K562 (cell line): Measurements from ENCODE around the gene PRSS37. TPM values are rescaled to one million over a fixed set of nuclear protein-coding genes. Genes with fewer than 3 reads are reported as not detected.

Source experiments
- ARNT ChIP-seq, 2 experiments: fragments of 450-650 bp; IDR thresholded peaks; 2 replicates each; pipeline ENCODE4 v1.6.1; 2016; ENCODE audit warnings: mild to moderate bottlenecking in 1 of 2
- CBFA2T2 ChIP-seq: fragments of 450-650 bp; conservative IDR thresholded peaks from 2 replicates; pipeline ENCODE4 v1.6.1; 2017; ENCODE audit warnings: mild to moderate bottlenecking
- FIP1L1 ChIP-seq: fragments of 200-400 bp; formaldehyde crosslinking; IDR thresholded peaks from 2 replicates; pipeline ENCODE4 v1.6.1; 2018; ENCODE audit warnings: mild to moderate bottlenecking, low read depth, low read length; ENCODE audit not compliant: poor library complexity, severe bottlenecking
- GATAD2B ChIP-seq: fragments of 450-650 bp; IDR thresholded peaks from 2 replicates; pipeline ENCODE4 v1.6.1; 2017; ENCODE audit warnings: mild to moderate bottlenecking, borderline replicate concordance
- KLF13 ChIP-seq: fragments of 450-650 bp; IDR thresholded peaks from 2 replicates; pipeline ENCODE4 v1.6.1; 2016; ENCODE audit warnings: missing genetic modification characterization, low read depth, mild to moderate bottlenecking, missing compliant biosample characterization, moderate library complexity, borderline replicate concordance
- MTA2 ChIP-seq: fragments of 450-650 bp; IDR thresholded peaks from 2 replicates; pipeline ENCODE4 v1.6.1; 2016; ENCODE audit warnings: low read depth
- NFE2L1 ChIP-seq: fragments of 450-650 bp; IDR thresholded peaks from 2 replicates; pipeline ENCODE4 v1.6.1; 2016; ENCODE audit warnings: missing genetic modification characterization, low read depth, mild to moderate bottlenecking, missing compliant biosample characterization, moderate library complexity, borderline replicate concordance
- NKRF ChIP-seq: fragments of 450-650 bp; IDR thresholded peaks from 2 replicates; pipeline ENCODE4 v1.6.1; 2016; ENCODE audit warnings: borderline replicate concordance
- PML ChIP-seq: IDR thresholded peaks from 2 replicates; pipeline ENCODE4 v1.6.1; 2012; ENCODE audit warnings: low read length, inconsistent platforms
- POLR2AphosphoS2 ChIP-seq: IDR thresholded peaks from 2 replicates; pipeline ENCODE4 v1.6.1; 2012; ENCODE audit warnings: low read length, improper control_type of control experiment
- PRDM10 ChIP-seq: fragments of 450-650 bp; IDR thresholded peaks from 2 replicates; pipeline ENCODE4 v1.6.1; 2018; ENCODE audit not compliant: partially characterized antibody
- RAD21 ChIP-seq, 2 experiments: fragments of 250-450 bp in 1 of 2; fragments of 450-650 bp in 1 of 2; sonication (Bioruptor Pico) in 1 of 2; formaldehyde crosslinking in 1 of 2; IDR thresholded peaks in 1 of 2; conservative IDR thresholded peaks in 1 of 2; 2 replicates each; pipeline versions ENCODE4 v1.4.0 to v1.8.0; 2020 to 2022; ENCODE audit warnings: mild to moderate bottlenecking in 2 of 2, moderate library complexity in 1 of 2
- TEAD1 ChIP-seq, 2 experiments: fragments of 450-650 bp in 1 of 2; sonication (generic) in 1 of 2; formaldehyde crosslinking; IDR thresholded peaks; 2 replicates each; pipeline versions ENCODE4 v1.4.0 to v1.8.0; 2020 to 2022; ENCODE audit warnings: mild to moderate bottlenecking in 2 of 2, missing genetic modification reagents in 1 of 2
- TGIF2 ChIP-seq: sonication (generic); formaldehyde crosslinking; IDR thresholded peaks from 2 replicates; pipeline ENCODE4 v1.8.1; 2022; ENCODE audit warnings: mild to moderate bottlenecking, missing genetic modification reagents, moderate library complexity
- ZNF165 ChIP-seq: fragments of 250-450 bp; sonication (Bioruptor Pico); IDR thresholded peaks from 2 replicates; pipeline ENCODE4 v1.4.0; 2020; ENCODE audit warnings: borderline replicate concordance
- ZNF561 ChIP-seq: fragments of 450-650 bp; formaldehyde crosslinking; conservative IDR thresholded peaks from 2 replicates; pipeline ENCODE4 v1.4.0; 2020; ENCODE audit warnings: mild to moderate bottlenecking, moderate library complexity
- ZNF75A ChIP-seq: fragments of 450-650 bp; formaldehyde crosslinking; IDR thresholded peaks from 2 replicates; pipeline ENCODE4 v1.4.0; 2020; ENCODE audit warnings: mild to moderate bottlenecking
- polyA plus RNA-seq, 8 experiments: library from polyadenylated mRNA; depleted of rRNA in 4 of 8; stranded (reverse) in 5 of 8; unstranded in 3 of 8; fragments of >200 nt; fragmentation: Nextera tagmentation in 2 of 8; fragmentation: Illumina TruSeq in 1 of 8; extraction: Ambion mirVana in 2 of 8; extraction: Trizol in 1 of 8; gene quantifications; 2 replicates each; pipeline versions ENCODE4 v1.2.1 to v1.2.3, GENCODE V29; 2011 to 2014; ENCODE audit warnings: inconsistent platforms in 1 of 8, missing spikeins in 1 of 8
- total RNA-seq, 7 experiments: library from RNA; depleted of rRNA in 6 of 7; stranded (reverse); fragments of >200 nt in 6 of 7; fragmentation: Illumina TruSeq in 2 of 7; extraction: Trizol in 2 of 7; gene quantifications; 2 replicates each; pipeline versions ENCODE4 v1.2.1 to v1.2.3, GENCODE V29; 2011 to 2021; ENCODE audit warnings: low replicate concordance in 1 of 7
- TF ChIP-seq, protein P1 (sequence below): fragments of 150-350 bp; IDR thresholded peaks from 2 replicates; pipeline ENCODE4 v1.6.1; 2014; ENCODE audit warnings: low read depth, mild to moderate bottlenecking, low read length, borderline replicate concordance
- TF ChIP-seq, protein P2 (sequence below): fragments of 450-650 bp; IDR thresholded peaks from 2 replicates; pipeline ENCODE4 v1.6.1; 2016; ENCODE audit warnings: missing biosample characterization, missing genetic modification characterization

The PRSS37 gene
- total and polyA plus RNA-seq, 9 of the 15 experiments (the other 6 are each of a cell fraction or from before 2014, with no cell fraction given): not detected

DNA sequence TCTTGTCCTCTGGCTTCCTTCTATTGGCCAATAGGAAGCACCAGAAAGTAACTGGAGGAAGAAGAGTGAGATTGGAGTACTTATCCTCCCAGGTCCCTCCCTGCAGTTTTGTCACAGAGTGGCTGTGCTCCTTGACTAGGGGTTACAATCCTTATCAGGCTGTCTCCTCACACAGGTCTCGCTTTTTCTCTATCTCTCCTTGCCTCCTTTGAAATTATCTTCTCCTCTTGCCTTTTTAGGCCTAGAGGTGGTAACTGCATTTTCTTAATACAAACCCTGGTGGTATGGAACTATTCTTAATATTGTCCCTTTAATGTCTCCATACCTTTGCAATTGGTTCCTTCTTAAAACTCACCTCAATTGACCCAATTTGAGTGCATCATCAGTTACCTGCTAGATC lies 2.7 kb downstream of the PRSS37 start (continued):
- TF ChIP-seq, protein P1, sequence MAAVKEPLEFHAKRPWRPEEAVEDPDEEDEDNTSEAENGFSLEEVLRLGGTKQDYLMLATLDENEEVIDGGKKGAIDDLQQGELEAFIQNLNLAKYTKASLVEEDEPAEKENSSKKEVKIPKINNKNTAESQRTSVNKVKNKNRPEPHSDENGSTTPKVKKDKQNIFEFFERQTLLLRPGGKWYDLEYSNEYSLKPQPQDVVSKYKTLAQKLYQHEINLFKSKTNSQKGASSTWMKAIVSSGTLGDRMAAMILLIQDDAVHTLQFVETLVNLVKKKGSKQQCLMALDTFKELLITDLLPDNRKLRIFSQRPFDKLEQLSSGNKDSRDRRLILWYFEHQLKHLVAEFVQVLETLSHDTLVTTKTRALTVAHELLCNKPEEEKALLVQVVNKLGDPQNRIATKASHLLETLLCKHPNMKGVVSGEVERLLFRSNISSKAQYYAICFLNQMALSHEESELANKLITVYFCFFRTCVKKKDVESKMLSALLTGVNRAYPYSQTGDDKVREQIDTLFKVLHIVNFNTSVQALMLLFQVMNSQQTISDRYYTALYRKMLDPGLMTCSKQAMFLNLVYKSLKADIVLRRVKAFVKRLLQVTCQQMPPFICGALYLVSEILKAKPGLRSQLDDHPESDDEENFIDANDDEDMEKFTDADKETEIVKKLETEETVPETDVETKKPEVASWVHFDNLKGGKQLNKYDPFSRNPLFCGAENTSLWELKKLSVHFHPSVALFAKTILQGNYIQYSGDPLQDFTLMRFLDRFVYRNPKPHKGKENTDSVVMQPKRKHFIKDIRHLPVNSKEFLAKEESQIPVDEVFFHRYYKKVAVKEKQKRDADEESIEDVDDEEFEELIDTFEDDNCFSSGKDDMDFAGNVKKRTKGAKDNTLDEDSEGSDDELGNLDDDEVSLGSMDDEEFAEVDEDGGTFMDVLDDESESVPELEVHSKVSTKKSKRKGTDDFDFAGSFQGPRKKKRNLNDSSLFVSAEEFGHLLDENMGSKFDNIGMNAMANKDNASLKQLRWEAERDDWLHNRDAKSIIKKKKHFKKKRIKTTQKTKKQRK: no peak
- TF ChIP-seq ARNT (IDR thresholded peaks at IDR 0.05) (no peak), POLR2AphosphoS2 (no peak), NFE2L1 (tag) (no peak), NKRF (no peak), TEAD1 (CRISPR knock-in tag; IDR thresholded peaks at IDR 0.05) (no peak), RAD21 (CRISPR knock-in tag; conservative IDR thresholded peaks at IDR 0.05 in 1 of 2, IDR thresholded peaks at IDR 0.05 in 1 of 2) (no peak), FIP1L1 (no peak), ZNF165 (CRISPR knock-in tag) (no peak), KLF13 (tag) (no peak), MTA2 (peak; percentile 61; the same call in 1 of the 2 replicates), GATAD2B (no peak), PRDM10 (peak; percentile 20), PML (0 out of 2 replicates have a peak, but pooled peaks have one; percentile 33), TGIF2 (no peak), CBFA2T2 (peak; percentile 85), ZNF561 (no peak), ZNF75A (CRISPR knock-in tag) (no peak)
- TF ChIP-seq, protein P2, sequence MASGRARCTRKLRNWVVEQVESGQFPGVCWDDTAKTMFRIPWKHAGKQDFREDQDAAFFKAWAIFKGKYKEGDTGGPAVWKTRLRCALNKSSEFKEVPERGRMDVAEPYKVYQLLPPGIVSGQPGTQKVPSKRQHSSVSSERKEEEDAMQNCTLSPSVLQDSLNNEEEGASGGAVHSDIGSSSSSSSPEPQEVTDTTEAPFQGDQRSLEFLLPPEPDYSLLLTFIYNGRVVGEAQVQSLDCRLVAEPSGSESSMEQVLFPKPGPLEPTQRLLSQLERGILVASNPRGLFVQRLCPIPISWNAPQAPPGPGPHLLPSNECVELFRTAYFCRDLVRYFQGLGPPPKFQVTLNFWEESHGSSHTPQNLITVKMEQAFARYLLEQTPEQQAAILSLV (tag): no peak
